Fibroblast of peridontal ligament (primary cell): ENCODE measurements around the gene USP15.

Experiments used
- DNase-seq: peaks from one replicate; pipeline ENCODE4 v3.0.0-alpha.2; 2010; ENCODE audit errors: extremely low read depth

USP15 gene

DNA sequence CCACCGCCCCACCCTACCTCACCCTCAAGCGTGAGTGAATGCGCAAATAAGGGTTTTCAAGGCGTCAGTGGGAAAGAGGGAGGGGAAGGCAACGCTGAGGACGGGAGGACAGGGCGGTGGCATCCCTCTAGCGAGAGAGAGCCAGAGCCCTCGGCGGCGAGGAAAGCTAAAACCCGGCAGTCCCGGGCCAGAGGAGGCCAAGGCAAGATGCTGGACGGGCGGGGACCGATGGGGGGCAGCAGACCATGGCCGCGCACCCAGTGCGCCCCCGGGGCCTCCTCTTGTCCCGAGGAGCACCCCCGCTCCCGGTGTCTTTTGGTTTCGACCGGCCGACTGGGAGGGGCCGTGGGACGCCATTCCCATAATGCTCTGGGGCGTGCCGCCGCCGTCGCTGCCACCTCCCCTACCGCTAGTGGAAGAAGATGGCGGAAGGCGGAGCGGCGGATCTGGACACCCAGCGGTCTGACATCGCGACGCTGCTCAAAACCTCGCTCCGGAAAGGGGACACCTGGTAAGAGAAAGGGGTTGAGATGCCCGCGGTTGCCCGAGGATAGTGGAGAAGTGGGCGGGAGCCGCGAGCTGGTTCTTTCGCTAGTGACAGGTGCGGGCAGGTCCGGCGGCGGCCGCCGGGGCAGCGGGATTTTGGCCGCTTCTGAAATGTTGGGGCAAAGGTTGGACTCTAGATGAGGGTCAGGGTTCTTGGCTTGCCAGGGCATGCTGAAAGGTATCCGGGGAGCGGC, at the start of gene USP15:
USP15 (plus strand) TSS at position 412 of the 740 bp plus-strand sequence; CDS start at position 423, 11 bp downstream.
- peak; percentile 95 for DNase-seq

DNA sequence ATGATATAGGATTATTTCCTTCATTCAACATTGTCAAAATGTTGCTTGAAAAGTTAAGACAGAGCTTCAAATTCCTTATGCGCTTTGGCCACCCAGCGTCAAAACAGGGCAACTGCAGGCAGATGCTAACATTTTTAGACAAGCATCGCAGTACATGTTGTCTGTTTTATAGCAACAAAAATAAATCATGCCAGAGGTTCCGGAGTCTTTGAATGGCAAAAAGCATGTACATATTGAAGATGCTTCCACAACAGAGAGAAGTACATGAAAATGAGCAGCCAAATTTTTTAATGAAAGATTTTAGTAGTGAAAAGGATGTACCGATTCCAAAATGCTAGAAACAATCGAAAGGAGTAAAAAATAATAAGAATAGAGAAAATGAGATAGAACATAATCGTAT, 49.8 kb upstream of the USP15 start:
- DNase-seq: peak; percentile 49

DNA sequence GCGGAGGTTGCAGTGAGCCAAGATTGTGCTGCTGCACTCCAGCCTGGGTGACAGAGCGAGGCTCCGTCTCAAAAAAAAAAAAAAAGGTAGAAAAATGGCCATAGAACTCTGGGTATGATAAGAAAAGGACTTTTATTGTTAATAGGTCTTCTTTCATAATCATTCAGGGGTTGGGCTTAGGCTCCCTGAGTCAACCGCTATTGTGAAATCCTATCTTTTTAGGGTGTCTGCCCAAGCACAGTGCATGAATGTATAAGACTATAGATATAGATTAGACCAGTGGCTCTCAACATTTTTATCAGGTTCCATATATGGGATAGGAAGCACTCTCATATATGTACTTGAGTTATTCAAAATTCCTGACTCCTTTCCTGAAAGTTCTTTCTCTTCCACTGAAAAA, 48.7 kb upstream of the USP15 start:
- DNase-seq: no peak

DNA sequence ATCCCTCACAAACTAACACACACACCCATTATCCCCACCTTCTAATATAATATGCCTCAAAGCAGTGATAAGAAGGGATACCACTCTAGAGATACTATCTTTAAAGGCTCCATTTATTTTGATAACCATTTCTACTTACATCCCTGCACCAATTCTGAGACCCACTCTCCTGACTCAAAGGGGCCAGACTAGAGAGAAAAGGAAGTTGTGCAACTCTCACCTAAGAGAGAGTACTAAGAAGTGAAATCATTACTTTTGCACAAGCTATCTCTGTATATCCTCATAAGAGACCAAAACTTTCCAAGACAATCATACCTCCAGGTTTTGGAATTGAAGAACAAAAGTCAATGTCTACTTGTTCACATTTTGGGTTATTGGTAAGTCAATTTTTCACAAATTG, 45.4 kb upstream of the USP15 start:
- no peak for DNase-seq

DNA sequence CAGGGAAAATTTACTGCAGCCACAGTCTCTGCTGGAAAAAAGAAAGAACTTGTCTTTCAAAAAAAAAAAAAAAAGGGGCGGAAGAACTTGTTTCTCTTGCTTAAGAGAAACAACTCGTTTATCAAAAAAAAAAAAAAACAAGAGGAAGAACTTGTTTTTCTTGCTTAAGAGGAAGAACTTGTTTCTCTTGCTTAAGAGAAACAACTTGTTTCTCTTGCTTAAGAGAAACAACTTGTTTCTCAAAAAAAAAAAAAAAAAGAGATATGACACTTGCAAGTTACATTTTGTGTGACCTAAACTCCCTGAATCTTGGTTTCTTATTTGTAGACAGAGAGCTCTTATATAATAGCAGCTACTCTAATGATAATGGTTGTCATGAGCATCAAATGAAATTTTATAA, 44.7 kb upstream of the USP15 start:
- no peak for DNase-seq

DNA sequence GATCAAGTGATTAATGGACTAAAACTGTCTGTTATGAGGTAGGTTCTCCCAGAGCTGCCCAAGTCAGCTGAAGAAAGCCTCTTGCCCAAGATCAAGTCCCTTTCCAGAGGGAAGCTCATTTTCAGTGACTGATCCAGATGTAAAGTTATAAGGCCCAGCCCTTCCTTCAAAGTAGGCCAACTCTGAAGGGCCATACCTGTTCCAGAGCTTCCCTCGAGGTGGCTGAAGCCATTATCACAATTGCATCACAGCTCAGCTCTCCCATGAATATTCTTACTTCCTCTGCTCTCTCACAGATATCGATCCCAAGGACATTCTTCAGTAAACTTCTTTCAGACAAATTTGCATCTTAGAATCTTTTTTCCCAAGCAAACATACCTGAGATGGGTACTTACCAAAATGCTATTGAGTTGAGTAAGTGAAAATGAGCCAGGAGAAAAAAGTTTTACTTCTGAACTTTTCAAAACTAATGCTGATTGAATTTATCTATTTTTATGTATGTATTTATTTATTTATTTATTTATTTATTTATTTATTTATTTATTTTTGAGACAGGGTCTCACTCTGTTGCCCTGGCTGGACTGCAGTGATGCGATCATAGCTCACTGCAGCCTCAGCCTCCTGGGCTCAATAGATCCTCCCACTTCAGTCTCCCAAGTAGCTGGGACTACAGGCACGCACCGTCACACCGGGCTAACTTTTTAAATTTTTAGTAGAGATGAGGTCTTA, 42.6 kb upstream of the USP15 start:
- no peak for DNase-seq

DNA sequence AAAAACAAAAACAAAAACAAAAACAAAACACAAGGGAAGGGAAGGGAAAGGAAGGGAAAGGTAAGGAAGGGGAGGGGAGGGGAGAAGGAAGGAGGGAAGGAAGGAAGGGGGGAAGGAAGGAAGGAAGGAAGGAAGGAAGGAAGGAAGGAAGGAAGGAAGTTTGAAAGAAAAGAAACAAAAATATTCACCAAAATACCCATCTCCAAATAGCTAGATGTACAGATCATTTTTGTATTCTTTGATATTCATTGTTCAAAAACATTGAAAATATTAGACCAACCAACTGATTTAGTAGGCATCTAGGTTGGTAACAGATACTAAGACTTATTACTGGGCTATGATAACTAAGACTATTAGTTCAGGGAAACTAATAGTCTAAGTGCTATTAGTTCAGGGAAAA, 39.1 kb upstream of the USP15 start:
- DNase-seq: no peak

DNA sequence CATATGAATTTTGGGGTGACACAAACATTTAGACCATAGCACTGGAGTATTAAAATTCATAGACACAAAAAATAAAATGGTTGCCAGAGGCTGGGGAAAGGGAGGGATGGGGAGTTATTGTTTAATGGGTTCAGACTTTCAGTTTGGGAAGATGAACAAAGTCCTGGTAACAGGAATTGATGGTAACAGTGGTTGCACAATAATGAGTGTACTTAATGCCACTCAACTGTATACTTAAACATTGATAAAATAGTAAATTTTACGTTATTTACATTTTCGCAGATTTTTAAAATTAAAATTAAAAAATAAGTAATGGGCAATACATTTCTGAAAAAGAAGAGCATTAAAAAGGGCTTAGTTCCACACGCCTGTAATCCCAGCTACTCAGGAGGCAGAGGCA, 35.6 kb upstream of the USP15 start:
- no peak for DNase-seq

DNA sequence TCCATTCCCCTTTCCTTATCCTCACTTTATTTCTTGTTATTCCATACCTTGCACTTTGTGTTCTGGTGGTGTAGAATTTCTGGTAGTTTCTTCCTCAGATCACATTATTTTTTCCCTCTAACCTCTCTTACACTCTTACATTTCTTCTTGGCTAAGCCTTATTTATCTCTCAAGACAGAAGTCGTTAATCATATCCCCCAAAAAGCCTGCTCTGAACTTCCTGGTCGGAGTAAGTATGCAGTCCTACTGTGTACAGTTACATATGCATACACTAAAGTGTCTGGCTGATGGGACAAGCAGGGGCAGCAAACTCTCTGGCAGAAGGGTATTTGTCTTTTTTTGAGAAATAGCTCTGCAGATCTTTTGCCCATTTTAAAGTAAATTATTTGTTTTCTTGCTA, 33.1 kb upstream of the USP15 start:
- DNase-seq: no peak

DNA sequence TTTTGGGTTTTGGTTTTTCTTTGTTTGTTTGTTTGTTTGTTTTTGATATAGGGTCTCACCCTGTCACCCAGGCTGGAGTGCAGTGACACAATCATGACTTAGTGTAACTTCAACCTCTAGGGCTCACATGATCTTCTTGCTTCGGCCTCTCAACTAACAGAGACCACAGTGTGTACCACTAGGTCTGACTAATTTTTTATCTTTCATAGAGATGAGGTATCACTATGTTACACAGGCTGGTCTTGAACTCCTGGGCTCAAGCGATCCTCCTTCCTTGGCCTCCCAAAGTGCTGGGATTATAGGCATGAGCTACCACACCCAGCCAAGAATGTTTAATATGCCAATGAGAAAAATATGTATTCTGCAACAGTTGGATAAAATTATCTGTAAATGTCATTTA, 29.6 kb upstream of the USP15 start:
- DNase-seq: no peak

DNA sequence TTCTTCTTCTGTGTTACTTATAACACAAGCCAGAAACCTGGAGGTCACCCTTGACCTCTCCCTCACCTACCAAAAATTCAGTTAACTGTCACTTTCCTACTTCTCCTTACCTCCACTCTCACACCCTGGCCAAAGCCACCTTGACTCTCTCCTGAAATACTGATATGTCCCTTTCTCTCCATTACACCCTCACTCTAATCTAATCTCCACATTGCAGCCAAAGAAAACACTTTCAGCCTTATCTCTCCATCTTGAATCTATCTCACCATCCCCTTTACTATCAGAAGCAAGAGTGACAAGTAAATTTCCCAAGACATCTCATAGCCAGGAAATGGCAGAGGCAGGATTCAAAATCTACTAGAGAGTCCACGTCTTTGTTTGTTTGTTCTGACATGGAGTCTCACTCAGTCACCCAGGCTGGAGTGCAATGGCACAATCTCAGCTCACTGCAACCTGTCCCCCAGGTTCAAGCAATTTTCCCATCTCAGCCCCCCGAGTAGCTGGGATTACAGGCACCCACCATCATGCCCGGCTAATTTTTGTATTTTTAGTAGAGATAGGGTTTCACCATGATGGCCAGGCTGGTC, 28.0 kb upstream of the USP15 start:
- no peak for DNase-seq

DNA sequence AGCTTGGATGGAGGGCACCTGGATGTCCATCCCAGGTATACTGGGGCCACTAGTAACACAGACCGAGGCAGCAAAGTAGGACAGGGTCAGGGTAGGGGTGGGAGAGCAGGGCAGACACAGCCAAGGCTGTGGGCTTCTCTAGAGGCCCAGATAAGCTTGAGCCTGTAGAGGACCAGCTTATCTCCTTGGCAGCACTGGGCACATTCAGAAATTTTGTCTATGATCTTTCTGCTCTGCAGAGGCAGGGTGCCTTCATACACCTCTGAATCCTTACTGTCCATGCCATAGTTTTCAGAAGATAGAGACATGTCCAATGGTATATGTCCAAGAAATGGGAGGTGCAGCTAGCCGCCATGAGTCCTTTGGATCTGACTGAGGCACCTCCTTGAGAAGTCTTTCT, 26.4 kb upstream of the USP15 start:
- DNase-seq: no peak

DNA sequence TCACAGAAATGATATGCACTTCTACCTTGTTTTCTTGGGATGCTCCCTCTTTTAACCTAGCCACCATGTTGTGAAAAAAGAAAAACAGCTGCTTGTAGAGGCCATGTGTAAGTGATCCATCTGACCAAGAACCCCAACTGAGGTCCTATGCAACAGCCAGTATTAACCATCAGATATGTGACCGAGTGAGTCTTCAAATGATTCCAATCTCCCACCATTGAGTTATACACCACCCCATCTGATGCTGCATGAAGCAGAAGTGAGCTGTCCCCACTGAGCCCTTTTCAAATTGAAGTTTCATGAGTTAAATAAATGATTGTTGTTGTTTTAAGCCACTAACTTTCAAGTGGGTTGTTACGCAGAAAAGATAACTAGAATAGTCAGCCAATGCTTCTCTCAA, 20.6 kb upstream of the USP15 start:
- DNase-seq: no peak

DNA sequence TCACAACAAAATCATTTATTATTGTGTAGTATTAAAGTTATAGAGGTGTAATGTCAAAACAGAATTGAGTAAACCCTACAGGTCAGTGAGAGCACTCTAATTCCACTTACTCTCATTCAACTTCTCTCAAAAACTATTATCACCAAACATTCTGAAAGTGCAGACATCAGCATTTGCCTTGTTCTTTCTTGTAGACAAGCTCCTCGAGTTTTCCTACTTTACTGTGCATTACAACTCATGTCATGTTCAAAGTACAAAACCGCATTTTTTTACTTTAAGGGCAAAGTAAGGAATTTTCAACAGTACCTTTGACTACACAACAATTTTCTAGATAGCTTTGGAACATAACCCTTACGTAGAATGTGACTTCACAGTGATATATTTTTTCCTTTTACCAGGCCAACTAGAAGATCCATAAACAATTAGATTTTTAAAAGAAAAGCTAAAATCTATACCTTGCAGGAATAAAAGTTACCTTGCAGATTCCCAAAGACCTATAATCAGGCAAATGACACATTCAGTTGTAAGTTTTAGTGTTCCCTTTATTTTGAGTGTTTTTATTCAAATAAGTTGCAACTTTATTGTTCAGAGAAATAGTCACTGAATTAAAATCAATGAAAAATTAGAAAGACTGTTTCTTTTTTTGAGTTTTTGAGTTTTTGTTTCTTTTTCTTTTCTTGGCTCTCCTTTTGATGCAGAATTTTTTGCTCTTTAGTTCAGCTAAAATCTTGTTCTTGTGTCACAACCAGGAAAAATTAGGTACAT, 12.7 kb upstream of the USP15 start:
- DNase-seq: no peak

DNA sequence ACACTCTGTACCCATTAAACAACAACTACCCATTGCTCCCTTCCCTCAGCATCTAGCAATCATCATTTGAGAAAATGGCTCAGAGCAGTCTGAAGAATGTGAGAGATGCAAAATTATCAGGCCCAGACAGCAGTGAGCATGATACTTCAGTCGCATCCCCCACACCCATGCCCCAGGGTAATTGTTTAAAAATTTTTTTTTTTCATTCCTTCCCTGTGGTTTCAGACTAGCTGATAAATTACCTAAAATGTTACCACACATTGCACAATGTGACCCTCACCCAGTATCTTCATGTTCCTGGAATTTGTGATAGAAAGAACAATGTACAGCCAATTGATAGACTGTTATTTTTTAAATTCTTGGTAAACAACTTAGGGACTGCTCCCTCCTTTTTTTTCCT, 11.3 kb upstream of the USP15 start:
- DNase-seq: no peak

DNA sequence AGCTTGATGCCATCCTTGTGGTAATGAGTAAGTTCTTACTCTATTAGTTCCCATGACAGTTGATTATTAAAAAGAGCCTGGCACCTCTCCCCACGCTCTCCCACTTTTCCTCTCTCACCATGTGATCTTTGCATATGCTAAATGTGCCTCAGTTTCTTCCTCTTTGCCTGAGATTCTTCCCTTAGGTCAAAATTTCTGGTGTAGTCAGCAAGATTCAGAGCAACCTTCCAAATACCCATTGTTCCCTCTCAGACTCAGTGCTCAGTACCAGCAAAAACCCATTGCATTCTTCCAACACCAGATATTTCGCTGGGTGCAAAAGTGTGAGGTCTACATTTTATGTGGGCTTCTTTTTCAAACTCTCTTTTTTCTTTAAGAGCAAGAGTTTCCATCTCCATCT, 10.8 kb upstream of the USP15 start:
- no peak for DNase-seq

DNA sequence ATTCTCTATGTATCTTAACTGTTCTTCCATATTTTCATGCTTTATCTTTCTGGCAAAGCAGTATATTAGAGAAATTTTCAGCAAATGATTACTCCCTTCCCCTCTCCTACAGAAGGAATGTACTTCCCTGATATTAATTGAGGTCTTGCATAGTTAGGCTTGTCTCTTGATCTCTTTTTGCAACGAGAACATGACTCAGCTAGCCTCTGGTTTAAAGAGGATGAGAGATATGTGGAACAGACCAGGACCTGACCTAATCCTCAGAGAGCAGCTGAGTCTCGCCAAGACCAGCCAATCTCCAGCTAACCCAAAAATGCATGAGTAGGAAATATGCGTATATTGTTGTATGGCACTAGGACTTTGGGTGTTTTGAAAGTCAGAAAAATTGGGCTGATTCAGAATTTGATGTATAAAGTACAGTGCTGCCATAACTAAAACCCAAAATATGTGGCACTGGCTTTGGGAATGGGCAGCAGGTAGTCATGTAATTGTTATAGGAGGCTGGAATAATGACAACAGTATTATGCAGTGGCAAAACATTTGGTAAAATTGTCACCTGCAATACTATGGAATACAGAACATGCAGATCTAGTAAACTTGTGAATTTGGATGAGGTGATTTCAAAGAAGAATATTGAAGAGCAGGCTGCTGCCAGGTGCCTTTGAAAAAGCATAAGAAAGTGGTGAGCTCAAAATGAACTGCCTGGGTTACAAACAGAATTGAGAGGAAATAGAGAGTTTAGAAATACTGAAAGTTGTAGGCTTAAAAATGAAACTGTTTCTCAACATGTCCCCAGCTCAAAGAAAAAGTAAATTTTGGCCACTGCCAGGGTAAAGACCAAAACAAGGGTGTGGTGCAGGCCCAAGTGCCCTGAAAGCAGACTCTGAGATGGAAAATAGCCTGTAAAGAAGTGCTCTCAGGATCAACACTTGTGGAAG, 9.3 kb upstream of the USP15 start:
- DNase-seq: no peak

DNA sequence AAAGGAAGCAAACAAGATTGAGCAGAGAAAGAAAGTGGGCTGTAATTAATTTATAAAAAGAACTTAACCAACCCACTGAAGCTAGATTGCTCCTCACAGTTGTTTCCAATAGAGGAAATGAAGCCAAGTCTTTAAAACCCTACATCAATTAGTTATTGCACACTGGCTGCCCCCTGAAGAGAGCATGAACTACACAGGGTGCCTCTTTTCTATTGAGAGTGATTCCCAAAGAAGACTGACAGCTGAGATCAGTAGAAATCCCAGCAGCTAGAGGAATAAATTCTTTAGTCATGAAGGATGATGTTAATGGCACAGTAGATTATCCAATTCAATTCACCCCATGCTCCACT, 8.6 kb upstream of the USP15 start:
- DNase-seq: no peak

DNA sequence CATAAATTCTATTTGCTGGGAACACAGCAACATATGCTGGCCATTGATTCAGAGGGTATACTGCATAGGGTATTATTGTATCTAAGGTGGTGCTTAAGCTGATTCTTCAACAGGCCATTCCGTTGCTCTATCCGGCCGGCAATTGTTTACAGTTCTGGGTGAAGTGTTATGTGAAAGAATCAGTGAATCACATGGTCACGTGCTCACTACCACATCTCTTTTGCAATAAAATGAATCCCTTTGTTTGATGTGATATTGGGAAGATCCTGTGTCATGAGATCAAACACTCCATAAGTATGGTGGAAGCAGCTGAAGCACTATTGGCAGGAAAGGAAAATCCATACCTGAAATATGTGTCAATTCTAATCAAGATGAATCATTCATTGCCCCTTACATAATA, 7.6 kb upstream of the USP15 start:
- no peak for DNase-seq

DNA sequence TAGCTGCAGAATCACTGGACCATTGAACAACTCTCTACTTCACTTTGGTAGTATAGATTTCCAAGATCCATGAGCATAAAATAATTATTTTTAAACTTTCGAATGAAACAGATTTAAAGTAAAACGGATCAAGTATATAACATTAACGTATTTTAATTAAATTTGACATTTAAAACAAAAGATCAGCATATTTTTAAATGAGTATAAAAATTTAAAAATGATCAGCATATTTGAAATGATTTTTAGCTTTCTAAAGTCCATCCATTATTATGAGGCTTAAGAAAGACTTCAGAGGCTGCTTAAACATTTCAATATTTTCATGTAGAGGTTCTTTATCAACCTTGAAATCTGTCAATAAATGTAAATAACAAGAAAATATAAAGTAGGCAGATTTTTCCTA, 5.2 kb upstream of the USP15 start:
- no peak for DNase-seq

DNA sequence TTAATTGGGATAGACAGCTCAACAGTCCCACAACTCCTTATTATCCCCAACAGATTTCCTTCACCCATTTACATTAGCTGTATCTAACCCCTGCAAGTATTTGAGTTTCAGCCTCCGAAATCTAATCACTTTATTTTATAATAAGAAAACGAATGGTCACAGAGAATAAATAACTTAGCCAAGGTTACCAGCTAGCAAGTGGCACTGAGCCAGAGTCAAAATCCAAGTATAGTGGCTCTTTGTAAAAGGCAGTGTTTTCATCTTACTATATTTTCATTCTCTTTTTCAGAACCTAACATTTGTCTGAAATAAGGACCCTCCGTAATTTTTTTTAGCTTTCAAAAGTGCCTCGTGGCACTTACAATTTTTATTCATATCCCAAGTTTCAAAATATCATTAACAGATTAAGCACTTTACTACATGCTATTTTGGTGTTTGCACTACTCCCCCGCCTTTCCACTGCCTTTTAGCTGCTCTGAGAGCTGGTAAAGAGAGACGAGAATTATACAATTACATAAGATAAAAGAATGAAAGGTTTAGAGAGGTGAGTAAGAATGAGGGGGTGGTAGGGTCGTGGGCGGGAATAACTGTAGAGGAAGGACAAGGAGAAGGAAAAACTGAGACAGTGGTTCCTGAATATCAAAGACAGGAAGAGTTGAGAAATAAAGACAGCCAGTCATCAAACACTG, 3.7 kb upstream of the USP15 start:
- no peak for DNase-seq
